A549 (cell line): Measurements from ENCODE around the gene NAALADL1. TPM values are rescaled to one million over a fixed set of nuclear protein-coding genes. Genes with fewer than 3 reads are reported as not detected.

Experiments
- ATAC-seq, 2 experiments: fragments of 200-7000 bp in 1 of 2; fragments of >200 bp in 1 of 2; cut with Nextera tagmentation in 1 of 2; cut with Tn5 transposase in 1 of 2; 3 replicates each; pipeline versions ENCODE4 v1.8.0 to v1.9.1; 2018 to 2020; ENCODE audit warnings: mild to moderate bottlenecking in 1 of 2, moderate library complexity in 1 of 2
- CTCF ChIA-PET: fragments of 300-600 bp; sonication (Branson Sonifier 250); formaldehyde crosslinking; extraction: SDS; loops from one replicate; lab custom pipeline; 2021; ENCODE audit warnings: antibody characterized with exemption, inconsistent platforms; lab: Yijun Ruan, JAX
- POLR2A ChIA-PET: fragments of 350-600 bp; formaldehyde crosslinking; extraction: SDS; loops from one replicate; lab custom pipeline; 2021; ENCODE audit warnings: antibody characterized with exemption, inconsistent platforms; lab: Yijun Ruan, JAX
- DNase-seq, 2 experiments: peaks; one replicate each; pipeline versions ENCODE4 v3.0.0 to v3.0.0-alpha.2; 2011 to 2016; ENCODE audit warnings: low read depth in 1 of 2, low spot score in 1 of 2
- FAIRE-seq: peaks from 2 replicates; lab custom pipeline; 2011; peaks lifted over from hg19 to GRCh38; lab: Jason Lieb, UNC
- H3K27ac ChIP-seq, 2 experiments: fragments of >200 bp; sonication (Bioruptor Twin); formaldehyde crosslinking; 3 replicates each; pipeline ENCODE4 v1.5.1; 2016 to 2017
- H3K4me1 ChIP-seq: fragments of >200 bp; sonication (Bioruptor Twin); formaldehyde crosslinking; 3 replicates; pipeline ENCODE4 v1.6.1; 2016
- H3K4me2 ChIP-seq: fragments of >200 bp; sonication (Bioruptor Twin); formaldehyde crosslinking; 3 replicates; pipeline ENCODE4 v1.6.1; 2016
- H3K4me3 ChIP-seq: fragments of >200 bp; sonication (Bioruptor Twin); formaldehyde crosslinking; 3 replicates; pipeline ENCODE4 v1.5.1; 2016
- H3K9me3 ChIP-seq: fragments of >200 bp; sonication (Bioruptor Twin); formaldehyde crosslinking; 3 replicates; pipeline ENCODE4 v1.6.1; 2016
- NR3C1 ChIP-seq: fragments of >200 bp; sonication (Bioruptor Twin); formaldehyde crosslinking; IDR thresholded peaks from 3 replicates; pipeline ENCODE4 v1.6.1; 2017
- WGBS: methylation state at CpG from one replicate; pipeline ENCODE4 v1.1.6; 2017; ENCODE audit errors: missing lambda C conversion rate; 5-methylcytosine and 5-hydroxymethylcytosine counted together
- polyA plus RNA-seq, 4 experiments: library from polyadenylated mRNA; depleted of rRNA in 3 of 4; stranded (reverse); fragments of >200 nt; fragmentation: RNase III in 1 of 4; extraction: RNeasy Plus Mini Kit Qiagen cat#74134 plus additional on column Dnase treatment in 1 of 4; gene quantifications; 2 replicates in 3 of 4; 3 replicates in 1 of 4; pipeline ENCODE4 v1.2.3, GENCODE V29; 2011 to 2017
- small RNA-seq, 6 experiments: library from RNA; depleted of rRNA; stranded (forward); fragments of <200 nt; gene quantifications; one replicate each; pipeline ENCODE3, GENCODE V24; 2012
- TF ChIP-seq, protein P1 (sequence below): IDR thresholded peaks from 2 replicates; pipeline ENCODE4 v1.6.1; 2012

NAALADL1 gene
- polyA plus RNA-seq, 2 of the 4 experiments (the other 2 are of a cell fraction), result not detected

DNA sequence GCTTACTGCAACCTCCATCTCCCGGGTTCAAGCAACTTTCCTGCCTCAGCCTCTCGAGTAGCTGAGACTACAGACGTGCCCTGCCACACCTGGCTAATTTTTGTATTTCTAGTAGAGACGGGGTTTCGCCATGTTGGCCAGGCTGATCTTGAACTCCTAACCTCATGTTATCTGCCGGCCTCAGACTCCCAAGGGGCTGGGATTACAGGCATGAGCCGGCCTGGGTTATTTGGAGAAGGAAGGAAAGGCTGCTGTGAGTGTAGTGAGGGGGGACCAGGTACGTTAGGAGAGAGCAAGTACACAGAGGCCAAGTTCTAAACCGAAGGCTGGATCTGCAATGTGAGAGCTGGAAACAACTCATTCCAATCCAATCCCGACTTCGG, 62.0 kb downstream of the NAALADL1 start:
- CTCF ChIA-PET, result interaction anchor here (0.6 to 6.4 kb wide), 33 partner anchors 9 to 201 kb away, joined by 3 to 47 read pairs (median 4); partner anchors contain the start of genes ARL2, PPP2R5B and ZNHIT2
- H3K4me2 ChIP-seq, result peak overlapping the region; percentile 63
- H3K9me3 ChIP-seq, result no peaks in the 10 kb centered on the region
- no peak overlapping the region for H3K4me3 ChIP-seq
- POLR2A ChIA-PET, result interaction anchor here (0.9 to 1.7 kb wide), 3 partner anchors 10 to 148 kb away, joined by 3 to 10 read pairs (median 4); partner anchors contain the start of gene ARL2
- DNase-seq (no peak), ATAC-seq (no peak)
- WGBS, result 67% methylated on average over 11 of the region's 11 CpGs
- peaks cover 29% of the 10 kb centered on the region for H3K4me1 ChIP-seq
- TF ChIP-seq, protein P1, sequence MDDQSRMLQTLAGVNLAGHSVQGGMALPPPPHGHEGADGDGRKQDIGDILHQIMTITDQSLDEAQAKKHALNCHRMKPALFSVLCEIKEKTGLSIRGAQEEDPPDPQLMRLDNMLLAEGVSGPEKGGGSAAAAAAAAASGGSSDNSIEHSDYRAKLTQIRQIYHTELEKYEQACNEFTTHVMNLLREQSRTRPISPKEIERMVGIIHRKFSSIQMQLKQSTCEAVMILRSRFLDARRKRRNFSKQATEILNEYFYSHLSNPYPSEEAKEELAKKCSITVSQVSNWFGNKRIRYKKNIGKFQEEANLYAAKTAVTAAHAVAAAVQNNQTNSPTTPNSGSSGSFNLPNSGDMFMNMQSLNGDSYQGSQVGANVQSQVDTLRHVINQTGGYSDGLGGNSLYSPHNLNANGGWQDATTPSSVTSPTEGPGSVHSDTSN, result no peak
- TF ChIP-seq NR3C1, result no peak
- TF ChIP-seq, all 56 proteins: peak for 0
- peak overlapping the region; percentile 56 to 73; a peak in 5 of 6 replicates for H3K27ac ChIP-seq
- FAIRE-seq, result no peak

Small RNA genes within 50 kb of the gene (small RNA-seq; reads per million reads assigned to genes)
- 0 reads per million in 6 experiments for gene MIR6879
- 0 to 0.19 (median 0) reads per million in 6 experiments for gene SNX15

Other genes starting within 250 kb of the NAALADL1 start
- 17.0 and 18.5 TPM in 2 replicates for gene MEN1, start 248.0 kb downstream of the NAALADL1 start, polyA plus RNA-seq (2011; rRNA removed)
- gene MEN1, start 248.0 kb downstream of the NAALADL1 start, polyA plus RNA-seq (2017; fragmentation: RNase III; extraction: RNeasy Plus Mini Kit Qiagen cat#74134 plus additional on column Dnase treatment), result 30.2 to 35.5 TPM (median 34.7 TPM) in 3 replicates
- 0.35 and 0.50 TPM in 2 replicates for gene CDC42BPG, start 213.9 kb downstream of the NAALADL1 start, polyA plus RNA-seq (2011; rRNA removed)
- gene CDC42BPG, start 213.9 kb downstream of the NAALADL1 start, polyA plus RNA-seq (2017; fragmentation: RNase III; extraction: RNeasy Plus Mini Kit Qiagen cat#74134 plus additional on column Dnase treatment), result 1.0 to 1.1 TPM (median 1.0 TPM) in 3 replicates
- 25.9 and 27.7 TPM in 2 replicates for gene EHD1, start 179.9 kb downstream of the NAALADL1 start, polyA plus RNA-seq (2011; rRNA removed)
- gene EHD1, start 179.9 kb downstream of the NAALADL1 start, polyA plus RNA-seq (2017; fragmentation: RNase III; extraction: RNeasy Plus Mini Kit Qiagen cat#74134 plus additional on column Dnase treatment), result 37.8 to 52.4 TPM (median 43.4 TPM) in 3 replicates
- gene ATG2A, start 141.3 kb downstream of the NAALADL1 start, polyA plus RNA-seq (2011; rRNA removed), result 3.1 and 4.0 TPM in 2 replicates
- gene ATG2A, start 141.3 kb downstream of the NAALADL1 start, polyA plus RNA-seq (2017; fragmentation: RNase III; extraction: RNeasy Plus Mini Kit Qiagen cat#74134 plus additional on column Dnase treatment), result 10.7 to 13.4 TPM (median 12.8 TPM) in 3 replicates
- 6.9 and 11.1 TPM in 2 replicates for gene PPP2R5B, start 133.9 kb downstream of the NAALADL1 start, polyA plus RNA-seq (2011; rRNA removed)
- gene PPP2R5B, start 133.9 kb downstream of the NAALADL1 start, polyA plus RNA-seq (2017; fragmentation: RNase III; extraction: RNeasy Plus Mini Kit Qiagen cat#74134 plus additional on column Dnase treatment), result 3.9 to 6.1 TPM (median 5.7 TPM) in 3 replicates
- not detected in 2 replicates for gene GPHA2, start 122.7 kb downstream of the NAALADL1 start, polyA plus RNA-seq (2011; rRNA removed)
- not detected in 3 replicates for gene GPHA2, start 122.7 kb downstream of the NAALADL1 start, polyA plus RNA-seq (2017; fragmentation: RNase III; extraction: RNeasy Plus Mini Kit Qiagen cat#74134 plus additional on column Dnase treatment)
- gene MAJIN, start 86.4 kb downstream of the NAALADL1 start, polyA plus RNA-seq (2011; rRNA removed), result 0.12 and 0.24 TPM in 2 replicates
- gene MAJIN, start 86.4 kb downstream of the NAALADL1 start, polyA plus RNA-seq (2017; fragmentation: RNase III; extraction: RNeasy Plus Mini Kit Qiagen cat#74134 plus additional on column Dnase treatment), result not detected in 3 replicates
- gene BATF2, start 61.6 kb downstream of the NAALADL1 start, polyA plus RNA-seq (2011; rRNA removed), result 0.67 and 0.79 TPM in 2 replicates
- gene BATF2, start 61.6 kb downstream of the NAALADL1 start, polyA plus RNA-seq (2017; fragmentation: RNase III; extraction: RNeasy Plus Mini Kit Qiagen cat#74134 plus additional on column Dnase treatment), result 0.21 to 0.35 TPM (median 0.29 TPM) in 3 replicates
- 117 and 129 TPM in 2 replicates for gene ARL2, start 44.4 kb downstream of the NAALADL1 start, polyA plus RNA-seq (2011; rRNA removed)
- 136 to 166 TPM (median 160 TPM) in 3 replicates for gene ARL2, start 44.4 kb downstream of the NAALADL1 start, polyA plus RNA-seq (2017; fragmentation: RNase III; extraction: RNeasy Plus Mini Kit Qiagen cat#74134 plus additional on column Dnase treatment)
- gene SNX15, start 31.1 kb downstream of the NAALADL1 start, polyA plus RNA-seq (2011; rRNA removed), result 13.4 and 15.8 TPM in 2 replicates
- 17.0 to 18.4 TPM (median 17.7 TPM) in 3 replicates for gene SNX15, start 31.1 kb downstream of the NAALADL1 start, polyA plus RNA-seq (2017; fragmentation: RNase III; extraction: RNeasy Plus Mini Kit Qiagen cat#74134 plus additional on column Dnase treatment)
- gene SAC3D1, start 17.3 kb downstream of the NAALADL1 start, polyA plus RNA-seq (2011; rRNA removed), result 9.4 and 12.9 TPM in 2 replicates
- 29.0 to 31.0 TPM (median 30.4 TPM) in 3 replicates for gene SAC3D1, start 17.3 kb downstream of the NAALADL1 start, polyA plus RNA-seq (2017; fragmentation: RNase III; extraction: RNeasy Plus Mini Kit Qiagen cat#74134 plus additional on column Dnase treatment)
- gene CDCA5, start 25.5 kb upstream of the NAALADL1 start, polyA plus RNA-seq (2011; rRNA removed), result 28.0 and 30.9 TPM in 2 replicates
- 43.1 to 46.0 TPM (median 44.1 TPM) in 3 replicates for gene CDCA5, start 25.5 kb upstream of the NAALADL1 start, polyA plus RNA-seq (2017; fragmentation: RNase III; extraction: RNeasy Plus Mini Kit Qiagen cat#74134 plus additional on column Dnase treatment)
- 27.7 and 30.1 TPM in 2 replicates for gene ZFPL1, start 25.7 kb upstream of the NAALADL1 start, polyA plus RNA-seq (2011; rRNA removed)
- gene ZFPL1, start 25.7 kb upstream of the NAALADL1 start, polyA plus RNA-seq (2017; fragmentation: RNase III; extraction: RNeasy Plus Mini Kit Qiagen cat#74134 plus additional on column Dnase treatment), result 29.2 to 33.5 TPM (median 31.7 TPM) in 3 replicates
- gene VPS51, start 37.7 kb upstream of the NAALADL1 start, polyA plus RNA-seq (2011; rRNA removed), result 37.2 and 44.7 TPM in 2 replicates
- gene VPS51, start 37.7 kb upstream of the NAALADL1 start, polyA plus RNA-seq (2017; fragmentation: RNase III; extraction: RNeasy Plus Mini Kit Qiagen cat#74134 plus additional on column Dnase treatment), result 46.7 to 51.7 TPM (median 51.0 TPM) in 3 replicates
- 8.2 and 9.6 TPM in 2 replicates for gene TM7SF2, start 53.3 kb upstream of the NAALADL1 start, polyA plus RNA-seq (2011; rRNA removed)
- 6.9 to 9.7 TPM (median 8.2 TPM) in 3 replicates for gene TM7SF2, start 53.3 kb upstream of the NAALADL1 start, polyA plus RNA-seq (2017; fragmentation: RNase III; extraction: RNeasy Plus Mini Kit Qiagen cat#74134 plus additional on column Dnase treatment)
- gene ZNHIT2, start 59.1 kb upstream of the NAALADL1 start, polyA plus RNA-seq (2011; rRNA removed), result 5.5 and 6.0 TPM in 2 replicates
- 12.4 to 14.0 TPM (median 13.5 TPM) in 3 replicates for gene ZNHIT2, start 59.1 kb upstream of the NAALADL1 start, polyA plus RNA-seq (2017; fragmentation: RNase III; extraction: RNeasy Plus Mini Kit Qiagen cat#74134 plus additional on column Dnase treatment)
- gene FAU, start 63.6 kb upstream of the NAALADL1 start, polyA plus RNA-seq (2011; rRNA removed), result 401 and 591 TPM in 2 replicates
- gene FAU, start 63.6 kb upstream of the NAALADL1 start, polyA plus RNA-seq (2017; fragmentation: RNase III; extraction: RNeasy Plus Mini Kit Qiagen cat#74134 plus additional on column Dnase treatment), result 866 to 893 TPM (median 878 TPM) in 3 replicates
- gene MRPL49, start 63.8 kb upstream of the NAALADL1 start, polyA plus RNA-seq (2011; rRNA removed), result 55.5 and 61.8 TPM in 2 replicates
- 62.7 to 65.5 TPM (median 64.5 TPM) in 3 replicates for gene MRPL49, start 63.8 kb upstream of the NAALADL1 start, polyA plus RNA-seq (2017; fragmentation: RNase III; extraction: RNeasy Plus Mini Kit Qiagen cat#74134 plus additional on column Dnase treatment)
- gene SYVN1, start 76.0 kb upstream of the NAALADL1 start, polyA plus RNA-seq (2011; rRNA removed), result 21.4 and 50.4 TPM in 2 replicates
- gene SYVN1, start 76.0 kb upstream of the NAALADL1 start, polyA plus RNA-seq (2017; fragmentation: RNase III; extraction: RNeasy Plus Mini Kit Qiagen cat#74134 plus additional on column Dnase treatment), result 22.4 to 26.9 TPM (median 25.1 TPM) in 3 replicates
- not detected in 2 replicates for gene SPDYC, start 111.7 kb upstream of the NAALADL1 start, polyA plus RNA-seq (2011; rRNA removed)
- gene SPDYC, start 111.7 kb upstream of the NAALADL1 start, polyA plus RNA-seq (2017; fragmentation: RNase III; extraction: RNeasy Plus Mini Kit Qiagen cat#74134 plus additional on column Dnase treatment), result not detected in 3 replicates
- 63.7 and 72.6 TPM in 2 replicates for gene CAPN1, start 123.4 kb upstream of the NAALADL1 start, polyA plus RNA-seq (2011; rRNA removed)
- 87.9 to 98.6 TPM (median 93.1 TPM) in 3 replicates for gene CAPN1, start 123.4 kb upstream of the NAALADL1 start, polyA plus RNA-seq (2017; fragmentation: RNase III; extraction: RNeasy Plus Mini Kit Qiagen cat#74134 plus additional on column Dnase treatment)
- gene POLA2, start 203.4 kb upstream of the NAALADL1 start, polyA plus RNA-seq (2011; rRNA removed), result 52.3 and 55.6 TPM in 2 replicates
- 33.8 to 34.5 TPM (median 34.1 TPM) in 3 replicates for gene POLA2, start 203.4 kb upstream of the NAALADL1 start, polyA plus RNA-seq (2017; fragmentation: RNase III; extraction: RNeasy Plus Mini Kit Qiagen cat#74134 plus additional on column Dnase treatment)